Measurements from ENCODE around the gene MAP3K12.

MAP3K12 gene

GRCh38 chr12:53506450-53506785 is 7.2 kb upstream of the MAP3K12 start:
- TF ChIP-seq CEBPB (IDR thresholded peaks at IDR 0.05) (no peak), TAF1 (IDR thresholded peaks at IDR 0.05; ENCODE audit: low read depth) (no peak), RAD21 (IDR thresholded peaks at IDR 0.05; ENCODE audit: low read depth) (no peak), TEAD4 (IDR thresholded peaks at IDR 0.05) (no peak), USF1 (IDR thresholded peaks at IDR 0.05) (no peak), FOXM1 (IDR thresholded peaks at IDR 0.05; ENCODE audit: borderline replicate concordance, low read depth) (no peak), CREB1 (IDR thresholded peaks at IDR 0.05; ENCODE audit: low read depth) (no peak), YY1 (IDR thresholded peaks at IDR 0.05; ENCODE audit: low read depth) (no peak), ZBTB7A (IDR thresholded peaks at IDR 0.05; ENCODE audit: low read depth) (no peak), EGR1 (IDR thresholded peaks at IDR 0.05) (no peak), NFIC (IDR thresholded peaks at IDR 0.05) (no peak), MAX (IDR thresholded peaks at IDR 0.05) (no peak), EP300 (IDR thresholded peaks at IDR 0.05; ENCODE audit: borderline replicate concordance) (no peak), REST (IDR thresholded peaks at IDR 0.05; ENCODE audit: low read depth) (no peak), TCF12 (IDR thresholded peaks at IDR 0.05; ENCODE audit: low read depth) (no peak)

GRCh38 chr12:53505555-53506449 is 6.5 kb upstream of the MAP3K12 start:
- TF ChIP-seq TAF1 (IDR thresholded peaks at IDR 0.05; ENCODE audit: low read depth) (no peak), REST (IDR thresholded peaks at IDR 0.05; ENCODE audit: low read depth) (no peak), TCF12 (IDR thresholded peaks at IDR 0.05; ENCODE audit: low read depth) (no peak)

GRCh38 chr12:53505086-53505485 is 5.8 kb upstream of the MAP3K12 start:
- TF ChIP-seq EGR1 (IDR thresholded peaks at IDR 0.05) (no peak), FOXM1 (IDR thresholded peaks at IDR 0.05; ENCODE audit: borderline replicate concordance, low read depth) (no peak), MAX (IDR thresholded peaks at IDR 0.05) (no peak), CREB1 (IDR thresholded peaks at IDR 0.05; ENCODE audit: low read depth) (no peak), NFIC (IDR thresholded peaks at IDR 0.05) (no peak), REST (IDR thresholded peaks at IDR 0.05; ENCODE audit: low read depth) (no peak), EP300 (IDR thresholded peaks at IDR 0.05; ENCODE audit: borderline replicate concordance) (no peak), TCF12 (IDR thresholded peaks at IDR 0.05; ENCODE audit: low read depth) (no peak), YY1 (IDR thresholded peaks at IDR 0.05; ENCODE audit: low read depth) (no peak), TEAD4 (IDR thresholded peaks at IDR 0.05) (no peak), CEBPB (IDR thresholded peaks at IDR 0.05) (no peak), TAF1 (IDR thresholded peaks at IDR 0.05; ENCODE audit: low read depth) (no peak)

GRCh38 chr12:53504004-53504920 is 5.0 kb upstream of the MAP3K12 start:
- TF ChIP-seq EGR1 (IDR thresholded peaks at IDR 0.05) (no peak), USF1 (IDR thresholded peaks at IDR 0.05) (no peak), TCF12 (IDR thresholded peaks at IDR 0.05; ENCODE audit: low read depth) (no peak), EP300 (IDR thresholded peaks at IDR 0.05; ENCODE audit: borderline replicate concordance) (no peak), TEAD4 (IDR thresholded peaks at IDR 0.05) (no peak), CEBPB (IDR thresholded peaks at IDR 0.05) (no peak), YY1 (IDR thresholded peaks at IDR 0.05; ENCODE audit: low read depth) (no peak), FOXM1 (IDR thresholded peaks at IDR 0.05; ENCODE audit: borderline replicate concordance, low read depth) (no peak), MAX (IDR thresholded peaks at IDR 0.05) (no peak), ZBTB7A (IDR thresholded peaks at IDR 0.05; ENCODE audit: low read depth) (no peak), REST (IDR thresholded peaks at IDR 0.05; ENCODE audit: low read depth) (no peak), TAF1 (IDR thresholded peaks at IDR 0.05; ENCODE audit: low read depth) (no peak), RAD21 (IDR thresholded peaks at IDR 0.05; ENCODE audit: low read depth) (no peak), NFIC (IDR thresholded peaks at IDR 0.05) (no peak), CREB1 (IDR thresholded peaks at IDR 0.05; ENCODE audit: low read depth) (no peak)

All from Ishikawa (cell line).